Glomerular visceral epithelial cell (primary cell): ENCODE measurements around the gene NEUROD2.
A peak's percentile ranks its signal among the peaks of the same experiment; 100 is the strongest.

Experiments used
- DNase-seq: peaks from one replicate; pipeline ENCODE4 v3.0.0-alpha.2; 2016; ENCODE audit errors: extremely low spot score

The NEUROD2 gene

DNA sequence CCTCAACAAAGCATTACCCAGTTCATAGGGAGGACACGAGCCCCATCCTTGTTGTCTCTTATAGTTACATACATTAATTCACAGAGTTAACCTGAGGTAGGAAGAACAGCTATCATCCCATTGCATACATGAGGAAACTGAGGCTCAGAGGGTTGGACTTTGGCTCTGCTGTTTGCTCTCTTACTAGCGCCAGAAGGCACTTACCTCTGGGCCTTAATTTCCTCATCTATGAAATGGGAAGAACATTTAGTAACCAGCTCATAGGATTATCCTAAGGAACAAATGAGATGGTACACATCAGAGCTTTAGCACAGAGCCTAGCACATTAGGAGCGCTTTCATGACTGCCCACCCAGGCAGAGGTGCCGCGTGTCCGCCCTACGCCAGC is 27.6 kb downstream of the NEUROD2 start:
- DNase-seq = no peak

DNA sequence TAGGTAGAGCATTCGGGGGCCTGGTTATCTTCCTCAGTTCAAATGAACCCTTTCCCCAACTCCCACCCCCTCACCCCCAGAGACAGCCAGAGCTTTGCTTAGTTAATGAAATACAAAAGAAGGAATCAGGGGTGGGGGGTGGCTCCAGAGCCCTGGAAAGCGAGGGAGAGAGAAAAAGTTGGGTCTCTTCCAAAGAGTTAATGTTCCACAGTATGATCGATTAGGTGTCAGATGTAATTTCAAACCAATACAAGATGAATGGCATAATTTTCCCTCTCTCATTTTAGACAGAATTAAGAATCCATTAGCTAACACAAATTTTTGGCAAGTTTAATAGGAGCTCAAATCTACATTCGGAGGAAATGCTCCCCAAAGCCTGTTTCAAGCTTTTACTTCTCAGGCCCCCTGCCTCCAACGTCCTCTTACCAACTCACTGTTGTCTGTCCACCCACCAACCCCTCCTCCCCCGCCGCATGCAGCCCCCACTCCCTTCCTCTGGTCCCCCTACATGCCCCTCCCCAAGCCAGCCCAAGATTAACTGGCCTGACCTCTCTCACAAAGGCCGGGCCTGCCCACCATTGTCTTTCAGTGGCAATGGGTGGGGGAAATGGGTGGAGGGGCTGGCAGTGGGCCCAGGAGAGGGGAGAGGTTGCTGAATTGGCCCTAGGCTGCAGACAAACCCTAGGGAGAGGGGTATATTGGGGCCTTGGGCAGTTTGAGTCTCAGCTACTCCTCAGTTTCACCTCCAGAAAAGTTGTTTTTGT is 28.2 kb downstream of the NEUROD2 start:
- DNase-seq = no peak

DNA sequence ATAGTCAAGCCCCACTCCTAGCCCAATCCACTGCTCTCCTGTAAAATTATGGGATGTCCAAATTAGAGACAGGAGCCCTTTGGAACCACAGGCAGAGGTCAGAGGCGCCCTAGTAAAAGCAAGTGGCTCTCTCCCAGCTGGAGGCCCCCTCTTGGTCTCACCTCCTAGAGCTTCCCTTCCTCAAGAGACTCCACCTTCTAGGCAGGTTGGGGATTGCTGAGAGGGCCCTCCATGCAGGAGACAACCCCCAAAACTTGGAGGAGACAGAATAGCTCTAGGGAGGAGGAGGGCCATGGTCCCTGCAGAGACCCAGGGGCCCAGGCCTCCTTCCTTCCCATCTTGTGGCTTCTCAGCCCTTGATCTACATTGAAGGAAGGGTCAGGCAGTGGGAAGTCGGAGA is 29.4 kb downstream of the NEUROD2 start:
- DNase-seq = no peak

DNA sequence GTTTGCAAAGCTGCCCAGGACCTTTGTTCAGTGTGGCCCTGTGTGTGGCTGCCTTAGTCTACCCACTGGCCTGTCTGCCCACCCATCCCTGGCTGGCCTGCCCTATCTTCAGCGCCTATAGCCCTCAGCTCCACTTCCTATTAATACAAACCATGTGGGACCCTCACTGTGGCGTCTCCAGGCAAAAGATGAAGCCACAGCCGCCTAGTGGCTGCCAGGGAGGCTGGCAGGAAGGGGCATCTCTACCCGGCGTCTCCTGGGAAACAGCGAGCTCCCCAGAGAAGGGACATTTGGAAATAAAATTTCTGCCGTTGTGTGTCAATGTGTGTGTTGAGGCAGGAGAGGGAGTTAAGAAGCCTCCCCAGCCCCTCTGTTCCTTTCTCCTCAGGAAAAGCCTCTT is 31.5 kb downstream of the NEUROD2 start:
- peak; percentile 28 for DNase-seq

DNA sequence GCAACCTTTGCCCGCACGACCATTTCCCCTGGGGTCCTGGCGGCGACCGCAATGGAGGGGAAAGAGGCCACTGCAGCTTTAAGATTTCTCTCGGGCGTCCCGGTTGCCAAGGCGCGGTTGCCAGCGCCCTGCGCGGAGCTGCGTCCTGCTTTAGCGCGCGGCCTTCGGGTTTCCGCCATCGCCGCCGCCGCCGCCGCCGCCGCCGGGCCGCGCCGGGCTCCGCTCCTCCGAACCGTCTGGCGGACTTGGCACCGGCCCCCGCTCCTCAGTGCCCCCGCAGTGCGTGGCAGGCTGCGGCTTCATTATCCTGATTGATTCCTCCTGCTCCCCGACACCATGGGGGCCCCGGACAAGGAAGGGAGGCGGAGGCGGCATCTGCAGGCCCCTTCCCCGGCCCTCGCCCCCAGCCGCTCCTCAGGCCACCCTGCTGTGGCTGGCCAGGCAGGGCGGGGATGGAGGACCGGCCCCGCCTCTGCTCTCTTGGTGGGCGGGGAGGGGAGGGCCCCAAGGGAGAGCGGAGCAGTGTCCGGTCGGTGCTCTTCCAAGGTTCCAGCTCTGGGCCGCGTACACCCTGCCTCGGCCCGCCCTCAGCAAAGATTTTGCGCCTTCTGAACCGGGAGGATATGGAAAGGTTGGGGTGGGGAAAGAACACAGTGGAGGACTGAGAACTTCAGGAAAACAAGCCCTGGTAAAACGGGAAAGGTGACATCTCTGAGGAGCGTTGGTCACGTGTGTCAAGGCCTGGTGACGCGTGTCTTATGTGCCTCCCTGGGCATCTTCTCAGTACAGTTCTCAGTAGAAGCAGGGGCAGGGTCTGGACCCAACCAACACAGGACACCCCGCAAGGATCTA is 34.0 kb downstream of the NEUROD2 start:
- DNase-seq = peak; percentile 72

DNA sequence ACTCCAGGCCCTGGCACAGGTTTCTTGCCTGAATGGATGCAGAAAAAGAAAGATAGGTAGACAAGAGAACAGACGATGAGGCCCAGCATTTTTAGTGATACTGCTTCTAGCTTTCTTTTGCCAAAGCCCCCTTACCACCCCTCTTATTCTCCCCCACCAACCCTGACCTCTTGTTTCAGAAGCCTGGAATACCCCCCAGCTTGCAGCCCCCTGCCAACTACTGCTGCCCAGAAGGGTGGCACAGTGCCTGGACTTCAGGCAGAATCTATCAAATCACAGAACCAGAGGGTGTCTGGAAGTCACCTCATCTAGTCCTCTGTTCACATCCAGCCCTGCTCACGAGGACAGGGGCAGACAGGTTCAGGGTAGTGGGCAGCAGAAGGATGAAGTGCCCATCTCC is 35.6 kb downstream of the NEUROD2 start:
- no peak for DNase-seq

DNA sequence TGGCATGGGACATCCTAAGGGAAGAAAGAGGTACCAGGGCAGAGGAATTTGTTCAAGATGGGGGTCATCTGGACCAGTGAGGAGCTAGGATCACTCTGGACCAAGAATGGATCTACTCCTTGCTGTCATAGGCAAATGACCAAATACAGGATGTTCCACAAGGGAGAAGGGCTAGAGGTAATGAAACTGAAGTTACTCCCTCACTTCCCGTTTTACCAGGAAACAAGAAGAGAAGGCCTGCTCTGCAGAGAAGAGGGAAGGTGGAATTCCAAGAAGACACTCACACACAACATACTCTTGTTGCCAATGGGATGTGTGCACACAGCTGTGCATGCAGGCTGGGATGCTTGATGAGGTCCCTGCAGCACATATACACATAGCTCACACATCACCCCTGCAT is 38.6 kb downstream of the NEUROD2 start:
- DNase-seq = no peak

DNA sequence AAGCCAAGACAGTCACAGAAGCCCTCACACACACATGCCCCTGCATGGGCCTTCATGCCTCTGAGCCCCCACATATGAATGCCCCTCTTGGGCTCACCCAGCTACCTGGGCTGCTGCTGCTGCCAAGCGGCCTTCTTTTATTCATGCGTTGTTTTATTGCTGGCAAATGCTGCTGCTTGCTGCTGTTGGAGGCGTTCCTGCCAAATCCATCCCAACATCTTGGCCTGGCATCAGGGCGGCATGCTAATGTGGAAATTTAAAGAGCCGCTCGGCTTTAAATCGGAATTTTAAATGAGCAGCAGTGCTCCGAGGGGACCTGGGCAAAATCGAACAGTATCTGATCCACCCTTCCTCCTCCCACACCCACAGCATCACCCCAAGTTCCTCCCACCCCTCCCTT is 39.0 kb downstream of the NEUROD2 start:
- DNase-seq = no peak

DNA sequence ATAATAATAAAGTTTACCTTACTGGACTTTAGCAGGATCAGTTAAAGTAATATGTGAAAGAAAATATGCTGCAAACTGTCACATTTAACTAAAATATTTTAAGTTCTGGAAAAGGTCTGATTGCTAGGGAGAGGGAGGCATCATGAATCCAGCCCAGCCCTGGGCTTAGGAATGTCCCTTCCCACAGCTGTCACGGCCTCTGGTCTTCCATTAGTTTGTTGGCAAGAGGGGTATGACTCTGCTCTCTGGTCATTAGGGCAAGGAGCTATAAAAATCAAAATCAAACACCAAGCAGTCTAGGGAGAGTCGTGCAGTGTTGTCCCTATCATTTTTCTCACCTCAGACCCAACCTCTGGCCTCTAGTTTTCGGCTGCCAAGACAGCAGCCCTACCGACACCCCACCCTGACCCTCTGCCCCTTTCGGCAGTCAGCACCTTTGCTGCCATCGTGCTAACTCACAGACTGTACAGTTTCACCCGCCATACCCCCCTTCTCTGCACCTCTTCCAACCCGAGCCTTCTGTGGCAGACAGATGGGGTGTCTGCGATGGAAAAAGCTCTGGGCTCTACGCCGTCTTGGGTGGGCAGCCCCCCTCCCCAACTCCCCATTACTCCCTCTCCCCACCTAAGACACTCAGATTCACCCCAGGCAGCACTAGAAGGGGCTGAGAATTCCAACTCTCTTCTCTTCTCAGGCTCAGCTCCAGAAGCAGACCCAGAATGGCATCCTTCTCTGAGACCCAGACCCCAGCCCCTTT is 41.4 kb downstream of the NEUROD2 start:
- DNase-seq = no peak

DNA sequence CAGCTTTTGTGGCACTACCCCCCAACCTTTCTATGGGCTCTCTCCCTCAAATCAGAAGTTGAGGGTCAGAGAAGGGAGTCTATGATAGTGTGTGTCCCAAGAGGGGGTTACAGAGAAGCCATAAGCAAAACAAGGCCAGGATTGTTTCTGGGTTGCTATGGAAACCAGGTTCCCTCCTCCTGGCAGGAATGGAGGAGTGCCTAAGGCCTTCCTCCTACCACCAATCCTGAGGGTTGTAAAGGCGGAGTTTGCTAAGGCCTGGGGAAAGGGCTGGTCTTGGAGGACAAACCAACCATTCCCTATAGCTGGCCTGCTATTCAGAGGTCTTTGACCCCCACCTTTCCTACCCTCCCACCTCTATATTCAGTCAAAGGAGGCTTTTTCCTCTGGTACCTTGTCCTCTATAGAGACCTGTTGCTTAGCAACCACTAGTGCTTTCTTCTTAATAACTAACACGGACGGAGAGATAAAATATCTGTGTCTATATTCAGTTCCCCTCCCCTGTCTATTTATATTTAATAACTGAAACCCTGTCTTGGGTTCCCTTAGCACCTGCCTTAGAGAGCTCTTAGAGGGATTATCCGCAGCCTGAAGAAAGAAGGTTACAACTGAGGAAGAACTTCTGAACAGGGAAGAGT is 43.4 kb downstream of the NEUROD2 start:
- no peak for DNase-seq

DNA sequence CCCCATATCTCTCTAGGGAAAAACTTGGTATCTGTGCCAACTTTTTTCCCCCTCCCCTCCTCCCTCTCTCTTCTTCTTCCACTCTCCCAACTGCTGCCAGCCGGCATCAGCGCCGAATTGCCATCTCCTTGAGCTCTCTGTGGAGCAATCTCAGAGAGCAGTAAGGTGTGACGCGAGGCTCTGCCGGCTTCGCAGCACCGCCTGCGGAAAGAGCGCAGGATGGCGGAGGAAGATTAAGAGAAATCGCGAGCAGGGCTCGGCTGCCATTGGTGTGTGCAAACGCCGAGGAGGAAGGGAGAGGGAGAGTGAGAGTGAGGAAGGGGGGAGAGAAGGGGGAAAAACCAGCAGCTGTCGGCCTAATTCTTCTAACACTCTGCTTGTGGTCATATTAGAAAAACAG is 44.2 kb downstream of the NEUROD2 start:
- no peak for DNase-seq

DNA sequence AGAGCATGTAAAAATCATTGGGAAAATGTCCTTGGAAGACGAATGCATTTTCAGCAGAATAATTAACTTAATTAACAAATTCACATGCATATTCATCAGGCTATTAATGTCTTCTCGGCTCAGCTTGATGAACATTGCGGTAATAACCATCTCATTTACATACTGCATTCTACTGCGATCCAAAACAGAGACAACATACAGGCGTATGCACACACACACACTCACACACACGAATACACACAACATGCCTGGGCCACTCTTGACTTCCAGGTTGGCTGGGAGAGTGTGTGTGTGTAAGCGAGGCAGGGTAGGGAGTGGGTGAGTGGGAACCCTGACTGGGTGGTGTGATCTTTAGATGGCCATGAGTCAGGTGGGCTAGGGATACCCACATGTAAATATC is 44.7 kb downstream of the NEUROD2 start:
- DNase-seq = no peak

DNA sequence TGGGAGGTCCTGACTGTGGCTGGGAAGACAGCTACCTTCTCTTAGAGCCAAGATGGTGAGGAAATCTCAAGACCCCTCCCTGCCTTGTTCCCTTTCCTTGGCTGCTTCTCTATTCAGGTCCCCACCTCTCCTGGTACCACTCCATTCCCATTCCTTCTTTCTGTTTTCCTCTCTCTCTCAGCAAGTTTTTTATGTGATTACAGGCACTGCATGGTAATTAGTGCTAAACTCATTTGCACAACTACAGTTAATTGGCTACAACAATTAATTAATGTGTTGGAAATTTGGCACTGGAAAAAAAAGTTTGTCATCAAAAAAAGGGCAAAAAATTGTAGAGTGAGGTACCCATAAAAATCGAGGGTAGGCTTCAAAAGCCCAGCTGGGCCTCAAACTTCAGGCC is 45.3 kb downstream of the NEUROD2 start:
- no peak for DNase-seq

DNA sequence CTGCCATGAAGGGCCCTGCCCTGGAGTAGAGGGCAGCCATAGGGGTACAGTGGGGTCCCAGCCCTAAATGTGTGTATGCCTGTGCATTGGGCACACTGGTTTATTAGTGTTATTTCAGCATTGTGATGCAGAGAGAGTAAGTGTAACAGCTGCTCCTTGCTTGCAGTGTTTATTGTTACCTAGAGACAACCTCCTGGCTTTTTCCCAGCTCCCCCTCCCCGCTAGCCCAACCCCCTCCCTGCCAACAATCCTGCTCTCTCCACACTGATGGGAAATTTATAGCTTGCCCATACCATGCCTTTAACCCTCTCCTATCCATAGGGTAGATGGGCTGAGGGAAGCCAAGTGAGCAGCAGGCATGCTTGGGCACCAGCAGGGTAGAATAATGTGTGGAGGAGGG is 51.3 kb downstream of the NEUROD2 start:
- no peak for DNase-seq

DNA sequence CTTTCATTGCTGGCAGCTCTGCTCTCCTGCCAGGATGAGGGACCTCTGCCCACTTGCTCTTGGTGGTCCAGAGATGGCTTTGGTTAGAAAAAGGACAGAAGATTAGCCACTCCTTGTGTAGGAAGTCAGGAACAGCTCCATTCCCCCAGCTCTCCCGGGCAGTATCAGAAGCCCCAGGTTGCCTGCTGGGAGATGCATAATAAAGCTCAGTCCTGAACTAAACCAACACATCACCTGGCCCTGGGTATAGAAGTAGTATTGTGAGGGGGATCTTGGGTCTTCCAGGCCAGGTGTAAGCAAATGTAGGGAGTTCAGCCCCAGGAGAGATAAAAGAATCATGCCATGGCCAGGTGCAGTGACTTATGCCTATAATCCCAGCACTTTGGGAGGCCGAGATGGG is 52.4 kb downstream of the NEUROD2 start:
- no peak for DNase-seq
